CD4-positive, alpha-beta T cell treated with Interleukin-15 for 4 hours (primary cell): ENCODE data around the gene LYZL4.

Experiments used
- DNase-seq: peaks from one replicate; pipeline ENCODE4 v3.0.0-alpha.2; 2020; ENCODE audit warnings: low spot score

The LYZL4 gene

GRCh38 chr3:42410370-42411131 lies at the start of gene LYZL4:
Gene LYZL4 (minus strand): TSS chr3:42410610. CDS start chr3:42407251, 3,359 bp downstream.
- no peak for DNase-seq

- DNase-seq = no peak
These were observed 48.7 kb upstream of the LYZL4 start for GRCh38 chr3:42459151-42459550.

GRCh38 chr3:42456211-42456610 lies 45.8 kb upstream of the LYZL4 start:
- DNase-seq = no peak

GRCh38 chr3:42451546-42452230 lies 41.3 kb upstream of the LYZL4 start:
- DNase-seq = no peak

GRCh38 chr3:42451116-42451515 lies 40.7 kb upstream of the LYZL4 start:
- DNase-seq = no peak

- no peak for DNase-seq
These were observed 40.2 kb upstream of the LYZL4 start for GRCh38 chr3:42450567-42450966.

GRCh38 chr3:42447481-42447880 lies 37.1 kb upstream of the LYZL4 start:
- no peak for DNase-seq

- DNase-seq = no peak
These were observed 36.0 kb upstream of the LYZL4 start for GRCh38 chr3:42446111-42447050.

- peak; percentile 68 for DNase-seq
These were observed 33.5 kb upstream of the LYZL4 start for GRCh38 chr3:42443819-42444436.

GRCh38 chr3:42443292-42443691 lies 32.9 kb upstream of the LYZL4 start:
- DNase-seq = no peak

GRCh38 chr3:42442640-42443039 lies 32.2 kb upstream of the LYZL4 start:
- no peak for DNase-seq

GRCh38 chr3:42441791-42442190 lies 31.4 kb upstream of the LYZL4 start:
- DNase-seq = no peak

GRCh38 chr3:42440924-42441323 lies 30.5 kb upstream of the LYZL4 start:
- no peak for DNase-seq

- no peak for DNase-seq
These were observed 29.1 kb upstream of the LYZL4 start for GRCh38 chr3:42439261-42440115.

GRCh38 chr3:42438758-42439157 lies 28.3 kb upstream of the LYZL4 start:
- no peak for DNase-seq

- DNase-seq = no peak
These were observed 27.8 kb upstream of the LYZL4 start for GRCh38 chr3:42438193-42438592.

- no peak for DNase-seq
These were observed 24.5 kb upstream of the LYZL4 start for GRCh38 chr3:42434777-42435380.

GRCh38 chr3:42432485-42432884 lies 22.1 kb upstream of the LYZL4 start:
- DNase-seq = no peak

GRCh38 chr3:42430781-42431532 lies 20.5 kb upstream of the LYZL4 start:
- DNase-seq = no peak

GRCh38 chr3:42428830-42429229 lies 18.4 kb upstream of the LYZL4 start:
- DNase-seq = no peak
